ENCODE results near the gene PSENEN.
A peak's percentile ranks its signal among the peaks of the same experiment; 100 is the strongest.

The PSENEN gene

GRCh38 chr19:35789978-35790944 is 44.8 kb downstream of the PSENEN start:
- TF ChIP-seq ZBTB7A (tag by site-specific recombination; IDR thresholded peaks at IDR 0.05; ENCODE audit: low read depth) (no peak), GLIS1 (tag by site-specific recombination; IDR thresholded peaks at IDR 0.05) (peak; percentile 33; the same call in 1 of the 2 replicates), KLF8 (tag by site-specific recombination; IDR thresholded peaks at IDR 0.05) (no peak), ZIC2 (tag by site-specific recombination; IDR thresholded peaks at IDR 0.05) (peak; percentile 31), ZFP3 (tag by site-specific recombination; IDR thresholded peaks at IDR 0.05; ENCODE audit: low read depth) (0 out of 2 replicates have a peak, but pooled peaks have one; percentile 15), BCL6B (tag by site-specific recombination; IDR thresholded peaks at IDR 0.05) (no peak), REST (tag by site-specific recombination; IDR thresholded peaks at IDR 0.05) (peak; percentile 44; the same call in 1 of the 2 replicates)
- ChIA-PET POLR2A (interaction anchor here (0.7 to 3.3 kb wide), 7 partner anchors 8 to 141 kb away, joined by 3 to 13 read pairs (median 3); no protein-coding TSS in a partner anchor), CTCF (interaction anchor here (0.6 to 1.2 kb wide), 4 partner anchors 12 to 568 kb away, joined by 3 to 4 read pairs (median 3); no protein-coding TSS in a partner anchor)
- H3K4me3 ChIP-seq (ENCODE audit: low read depth, low read length): no peak overlapping the region
- no peaks in the 10 kb centered on the region for H3K4me1 ChIP-seq (ENCODE audit: control insufficient read depth, insufficient read depth, low read length)
- peak overlapping the region; percentile 1; the same call in 1 of the 2 replicates for H3K27ac ChIP-seq (ENCODE audit: extremely low read depth, low read depth, low read length)
- no peaks in the 10 kb centered on the region for H3K9me3 ChIP-seq (ENCODE audit: control insufficient read depth, insufficient read depth, low read depth, low read length)
- H3K36me3 ChIP-seq (ENCODE audit: control insufficient read depth in 2 of 2, insufficient read depth in 1 of 2, low read length in 2 of 2): peaks cover 4 to 6% of the 10 kb centered on the region in 2 experiments

- H3K36me3 ChIP-seq (ENCODE audit: control insufficient read depth in 2 of 2, insufficient read depth in 1 of 2, low read length in 2 of 2): peaks cover 0 to under 1% of the 10 kb centered on the region in 2 experiments; a peak in 2 of 3 replicates
- TF ChIP-seq ZFHX2 (tag by site-specific recombination; conservative IDR thresholded peaks at IDR 0.05) (peak; percentile 95), SP3 (tag by site-specific recombination; IDR thresholded peaks at IDR 0.05) (peak; percentile 15; the same call in 1 of the 2 replicates), SP2 (tag by site-specific recombination; IDR thresholded peaks at IDR 0.05) (peak; percentile 28; the same call in 1 of the 2 replicates), SCRT2 (tag by site-specific recombination; IDR thresholded peaks at IDR 0.05) (peak; percentile 81), ZNF2 (tag by site-specific recombination; IDR thresholded peaks at IDR 0.05) (no peak), GLIS2 (tag by site-specific recombination; IDR thresholded peaks at IDR 0.05) (peak; percentile 51; the same call in 1 of the 2 replicates), ZSCAN4 (tag by site-specific recombination; IDR thresholded peaks at IDR 0.05) (no peak), GLIS1 (tag by site-specific recombination; IDR thresholded peaks at IDR 0.05) (peak; percentile 69), ZBTB48 (tag by site-specific recombination; IDR thresholded peaks at IDR 0.05) (no peak), EGR2 (tag by site-specific recombination; IDR thresholded peaks at IDR 0.05; ENCODE audit: low read depth) (peak; percentile 94), CTCF (tag by site-specific recombination; IDR thresholded peaks at IDR 0.05) (peak; percentile 83), HOXD13 (CRISPR knock-in tag; IDR thresholded peaks at IDR 0.05; ENCODE audit: borderline replicate concordance) (no peak), ZIC2 (tag by site-specific recombination; IDR thresholded peaks at IDR 0.05) (peak; percentile 99), SCRT1 (tag by site-specific recombination; IDR thresholded peaks at IDR 0.05; ENCODE audit: borderline replicate concordance) (no peak)
- H3K4me1 ChIP-seq (ENCODE audit: control insufficient read depth, insufficient read depth, low read length): no peaks in the 10 kb centered on the region
- POLR2A ChIA-PET: interaction anchor here (3.3 kb wide), 1 partner anchor 51 kb away, joined by 13 read pairs; no protein-coding TSS in a partner anchor
- CTCF ChIA-PET: interaction anchor here (0.6 kb wide), 2 partner anchors 13 to 569 kb away, joined by 3 read pairs; no protein-coding TSS in a partner anchor
- H3K27ac ChIP-seq (ENCODE audit: extremely low read depth, low read depth, low read length): peak overlapping the region; percentile 31
- H3K9me3 ChIP-seq (ENCODE audit: control insufficient read depth, insufficient read depth, low read depth, low read length): no peaks in the 10 kb centered on the region
- no peak overlapping the region for H3K4me3 ChIP-seq (ENCODE audit: low read depth, low read length)
These were observed 45.7 kb downstream of the PSENEN start for GRCh38 chr19:35790981-35791813.
